H54 (cell line): ENCODE data around the gene DSCAM.
A peak's percentile ranks its signal among the peaks of the same experiment; 100 is the strongest.

Experiments used
- DNase-seq: peaks from one replicate; pipeline ENCODE4 v3.0.0; 2011; ENCODE audit warnings: low spot score, mixed read lengths; ENCODE audit not compliant: insufficient read length
- FAIRE-seq: peaks from 3 replicates; lab custom pipeline; 2011; peaks lifted over from hg19 to GRCh38; lab: Jason Lieb, UNC
- POLR2A ChIP-seq: IDR thresholded peaks from 2 replicates; pipeline ENCODE4 v1.6.1; 2011; ENCODE audit warnings: low read depth, mild to moderate bottlenecking, low read length

The DSCAM gene

GRCh38 chr21:40547906-40548513 is 298.9 kb downstream of the DSCAM start:
- DNase-seq = no peak
- TF ChIP-seq POLR2A = no peak

DNA sequence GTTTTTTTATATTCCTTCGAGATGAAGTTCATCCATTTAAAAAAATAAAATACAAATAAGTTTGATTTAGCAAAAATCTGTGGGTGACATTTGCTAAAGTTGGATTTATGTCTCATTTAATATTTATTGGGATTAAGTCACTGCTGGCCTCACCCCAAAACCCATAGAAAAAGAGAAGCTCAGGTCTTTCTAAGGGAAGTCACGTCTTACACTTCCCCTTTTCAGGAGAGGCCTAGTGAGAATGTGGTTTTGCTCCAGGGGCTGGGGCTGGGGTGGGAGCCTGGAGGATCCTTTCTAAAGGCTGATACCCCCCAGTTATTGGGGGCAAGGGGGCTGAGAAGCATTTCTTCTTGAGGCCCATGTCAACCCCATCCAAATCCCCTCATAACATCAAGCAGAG is 300.3 kb downstream of the DSCAM start:
- FAIRE-seq (no peak), DNase-seq (no peak)
- no peak for TF ChIP-seq POLR2A

More at GRCh38 chr21:40547906-40548513, 298.9 kb downstream of the DSCAM start:
- FAIRE-seq = no peak

GRCh38 chr21:40540216-40540615 is 306.7 kb downstream of the DSCAM start:
- FAIRE-seq (no peak), DNase-seq (no peak)
- TF ChIP-seq POLR2A = no peak

GRCh38 chr21:40534886-40535285 is 312.1 kb downstream of the DSCAM start:
- no peak for TF ChIP-seq POLR2A

GRCh38 chr21:40531431-40532110 is 315.4 kb downstream of the DSCAM start:
- FAIRE-seq (no peak), DNase-seq (no peak)
- no peak for TF ChIP-seq POLR2A

More at GRCh38 chr21:40534886-40535285, 312.1 kb downstream of the DSCAM start:
- DNase-seq = no peak
- no peak for FAIRE-seq

DNA sequence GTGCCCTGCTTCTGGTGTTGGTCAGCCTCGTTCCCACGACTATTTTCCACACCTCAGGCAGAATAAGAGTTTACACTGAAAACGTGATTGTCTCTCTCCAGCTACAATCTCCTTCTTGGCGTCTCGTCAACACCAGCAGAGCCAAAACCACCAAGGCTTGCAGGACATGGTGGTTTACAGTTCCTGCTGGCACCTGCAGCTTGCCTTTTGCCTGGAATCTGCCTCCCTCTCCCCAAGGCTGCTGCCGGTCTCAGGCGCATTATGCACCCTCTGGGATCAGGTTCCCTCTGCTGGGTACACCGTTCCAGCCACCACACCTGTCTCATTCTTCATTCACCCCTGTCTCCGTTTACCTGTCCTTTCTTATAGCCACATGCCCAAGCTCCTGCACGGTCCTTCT is 315.9 kb downstream of the DSCAM start:
- FAIRE-seq (no peak), DNase-seq (no peak)
- TF ChIP-seq POLR2A = no peak

DNA sequence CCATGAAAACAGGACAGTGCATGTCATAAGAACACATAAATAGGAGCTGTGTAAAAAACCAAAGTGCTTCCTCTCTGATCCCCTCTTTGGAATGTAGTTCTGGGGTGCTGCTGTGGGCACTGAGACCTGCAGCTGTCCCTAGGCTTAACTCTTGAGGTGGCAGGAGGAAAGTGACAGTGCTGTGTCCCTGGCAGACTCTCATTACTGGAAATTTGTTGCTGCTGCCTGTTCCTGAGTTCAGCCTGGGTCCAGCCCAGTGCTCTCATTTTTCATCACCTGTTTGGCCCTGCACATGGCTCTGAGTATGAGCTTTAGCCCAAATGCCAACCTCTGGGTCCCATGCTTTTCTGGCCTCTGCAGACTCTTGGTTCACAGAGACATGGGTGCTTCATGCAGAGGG is 329.3 kb downstream of the DSCAM start:
- FAIRE-seq (no peak), DNase-seq (no peak)
- no peak for TF ChIP-seq POLR2A

GRCh38 chr21:40516335-40516734 is 330.6 kb downstream of the DSCAM start:
- FAIRE-seq (no peak), DNase-seq (no peak)
- no peak for TF ChIP-seq POLR2A

DNA sequence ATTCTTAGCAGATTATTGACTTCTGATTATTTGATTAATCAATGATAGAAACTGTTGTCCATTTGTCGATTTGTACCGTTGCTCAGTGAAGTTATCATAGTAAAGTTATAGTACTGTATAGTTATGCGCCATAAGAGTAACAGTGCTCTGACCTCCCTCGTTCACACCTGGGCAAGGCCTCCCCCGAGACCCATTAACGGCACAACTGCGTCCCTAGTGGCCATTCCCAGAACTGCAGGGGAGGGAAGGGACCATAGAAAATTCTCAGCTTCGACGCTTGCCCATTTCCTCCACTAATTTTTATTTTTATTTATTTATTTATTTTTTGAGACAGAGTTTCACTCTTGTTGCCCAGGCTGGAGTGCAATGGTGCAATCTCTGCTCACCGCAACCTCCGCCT is 334.4 kb downstream of the DSCAM start:
- TF ChIP-seq POLR2A = no peak
- DNase-seq (peak; percentile 5), FAIRE-seq (no peak)

DNA sequence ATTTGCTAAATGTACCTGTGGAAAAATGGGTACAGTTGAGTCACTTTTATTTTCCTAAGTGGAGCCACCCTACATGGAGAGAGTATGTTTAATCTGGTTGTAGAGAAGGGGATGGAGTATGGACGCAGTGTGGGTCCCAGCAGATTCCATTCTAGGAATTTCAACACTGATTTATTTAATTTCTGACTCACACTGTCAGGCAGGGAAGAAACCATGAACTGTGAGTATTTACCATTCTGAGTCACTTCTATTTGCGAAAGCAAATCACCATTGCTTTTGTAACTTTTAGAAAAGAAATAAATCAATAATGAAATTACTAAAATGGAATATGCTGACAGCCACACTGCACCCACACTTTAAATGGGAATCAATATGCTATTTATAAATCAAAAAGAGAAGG is 339.0 kb downstream of the DSCAM start:
- FAIRE-seq = no peak
- no peak for DNase-seq
- TF ChIP-seq POLR2A = no peak

DNA sequence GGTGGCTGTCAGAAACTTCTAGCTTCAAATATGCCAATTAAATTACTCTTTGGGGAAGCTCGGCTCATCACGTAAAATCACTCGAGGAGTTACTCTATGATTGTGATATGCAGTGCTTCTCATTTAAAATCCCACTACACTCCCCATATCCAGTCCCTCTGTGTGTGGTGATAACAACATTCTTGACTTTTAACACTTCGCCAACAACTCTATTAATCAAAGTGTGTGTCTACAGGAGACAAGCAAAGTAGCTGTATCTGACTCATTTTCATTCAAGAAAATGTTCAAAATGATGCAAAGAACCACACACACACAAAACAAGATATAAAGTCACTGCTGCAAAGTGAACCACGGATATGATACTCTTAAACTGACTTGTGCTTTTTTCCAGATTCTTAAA is 341.3 kb downstream of the DSCAM start:
- no peak for DNase-seq
- no peak for TF ChIP-seq POLR2A
- no peak for FAIRE-seq

- TF ChIP-seq POLR2A = no peak
- no peak for FAIRE-seq
- DNase-seq = no peak
Measured at GRCh38 chr21:40505244-40505643, 341.7 kb downstream of the DSCAM start.

GRCh38 chr21:40504825-40505224 is 342.1 kb downstream of the DSCAM start:
- no peak for DNase-seq
- no peak for FAIRE-seq

GRCh38 chr21:40496116-40496515 is 350.8 kb downstream of the DSCAM start:
- FAIRE-seq (no peak), DNase-seq (no peak)
- no peak for TF ChIP-seq POLR2A

More at GRCh38 chr21:40504825-40505224, 342.1 kb downstream of the DSCAM start:
- no peak for TF ChIP-seq POLR2A

DNA sequence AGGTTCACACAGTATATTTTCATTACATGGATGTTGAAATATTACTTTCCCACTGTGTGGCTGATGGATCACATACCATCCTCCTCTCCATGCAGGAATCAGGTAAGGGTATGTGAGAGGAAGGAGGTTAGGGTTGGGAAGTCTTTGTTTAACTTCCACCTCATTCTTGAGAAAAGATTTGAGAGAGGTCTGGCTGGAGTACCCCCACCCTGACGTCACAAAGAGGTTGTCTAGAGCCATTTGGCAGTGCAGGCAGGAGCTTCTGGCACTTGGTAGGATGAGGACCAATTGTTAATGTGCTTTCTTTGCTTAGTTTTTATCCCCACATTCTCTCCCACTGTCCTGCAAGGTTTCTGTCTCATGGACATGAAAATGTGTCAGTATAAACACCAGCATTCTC is 356.6 kb downstream of the DSCAM start:
- FAIRE-seq = no peak
- DNase-seq = no peak
- TF ChIP-seq POLR2A = no peak

GRCh38 chr21:40489001-40489400 is 358.0 kb downstream of the DSCAM start:
- DNase-seq (no peak), FAIRE-seq (no peak)
- TF ChIP-seq POLR2A = no peak
